Hypothalamus (tissue), 51 donors: Measurements from ENCODE around the gene MLN.

Source experiments
- DNase-seq, 51 donors: peaks; one replicate each; lab custom pipeline; 2025; lab: John Stamatoyannopoulos, UW

The MLN gene

DNA sequence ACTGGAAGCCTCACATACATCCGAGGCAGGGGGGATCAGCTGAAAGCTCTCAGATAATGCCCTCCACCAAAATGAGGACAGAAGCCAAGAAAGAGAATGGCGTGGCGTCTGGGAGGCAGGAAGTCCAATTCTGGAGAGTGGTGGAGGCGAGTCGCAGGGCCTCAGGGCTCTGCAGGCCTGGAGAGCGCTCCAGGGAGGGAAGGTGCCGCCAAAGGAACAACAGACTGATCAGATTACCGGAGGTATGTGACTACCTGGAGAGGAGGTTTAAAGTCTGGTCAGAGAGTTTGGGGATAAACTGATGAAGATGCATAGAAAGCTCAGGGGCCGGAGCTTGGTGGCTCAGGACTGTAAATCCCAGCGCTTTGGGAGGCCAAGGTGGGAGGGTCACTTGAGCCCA, 45.9 kb downstream of the MLN start:
- DNase-seq: no peak

DNA sequence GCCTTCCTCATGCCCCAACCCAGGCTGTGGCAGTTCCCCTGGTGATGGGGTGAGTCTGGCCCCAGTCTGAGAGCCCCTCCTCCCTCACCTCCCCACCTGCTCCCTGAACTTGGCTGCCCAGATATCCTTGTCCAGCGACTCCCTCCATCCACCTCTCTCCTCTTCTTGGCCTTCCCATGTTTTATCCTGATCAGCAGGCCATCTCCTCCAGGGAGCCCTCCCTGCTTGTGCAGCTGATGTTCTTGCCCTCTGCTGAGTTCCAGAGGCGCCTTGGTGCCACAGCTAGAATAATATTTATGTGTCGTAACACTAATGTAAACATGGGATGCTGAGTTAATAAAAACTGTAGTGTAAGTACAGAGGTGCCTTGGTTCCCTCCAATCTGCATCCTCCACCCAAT, 46.7 kb downstream of the MLN start:
- DNase-seq: no peak

DNA sequence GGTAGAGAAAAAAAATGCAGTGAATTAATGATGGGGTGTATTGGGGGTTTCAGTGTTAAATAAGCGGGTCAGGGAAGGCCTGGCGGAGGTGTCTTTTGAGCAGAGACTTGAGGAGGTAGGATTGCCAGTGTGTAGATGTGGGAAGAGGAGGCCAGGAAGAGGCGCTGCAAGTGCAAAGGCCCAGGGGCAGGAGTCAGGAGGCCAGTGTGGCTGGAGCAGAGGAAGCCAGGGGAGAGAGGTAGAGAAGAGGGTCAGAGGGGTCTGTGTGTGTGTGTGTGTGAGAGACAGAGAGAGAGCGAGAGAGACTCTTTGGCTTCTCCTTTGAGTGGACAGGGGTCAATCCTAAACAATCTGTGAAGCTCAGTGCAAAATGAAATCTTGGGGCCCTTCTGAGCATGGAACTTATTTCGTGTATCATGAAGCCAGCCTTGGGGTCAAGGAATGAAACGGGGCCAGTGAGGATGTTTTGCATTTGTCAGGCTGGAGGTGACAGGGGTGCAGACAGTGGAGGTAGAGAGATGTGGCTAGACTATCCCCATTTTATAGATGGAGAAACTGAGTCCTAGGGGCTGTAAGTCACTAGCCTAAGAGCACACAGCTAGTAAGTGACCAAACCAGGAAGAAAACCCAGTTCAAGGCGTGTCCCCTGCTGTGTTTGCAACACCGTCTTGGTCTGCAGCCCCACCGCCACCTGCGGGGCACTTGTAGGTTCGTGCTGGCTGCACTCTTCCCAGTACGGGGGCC, 47.4 kb downstream of the MLN start:
- no peak for DNase-seq

DNA sequence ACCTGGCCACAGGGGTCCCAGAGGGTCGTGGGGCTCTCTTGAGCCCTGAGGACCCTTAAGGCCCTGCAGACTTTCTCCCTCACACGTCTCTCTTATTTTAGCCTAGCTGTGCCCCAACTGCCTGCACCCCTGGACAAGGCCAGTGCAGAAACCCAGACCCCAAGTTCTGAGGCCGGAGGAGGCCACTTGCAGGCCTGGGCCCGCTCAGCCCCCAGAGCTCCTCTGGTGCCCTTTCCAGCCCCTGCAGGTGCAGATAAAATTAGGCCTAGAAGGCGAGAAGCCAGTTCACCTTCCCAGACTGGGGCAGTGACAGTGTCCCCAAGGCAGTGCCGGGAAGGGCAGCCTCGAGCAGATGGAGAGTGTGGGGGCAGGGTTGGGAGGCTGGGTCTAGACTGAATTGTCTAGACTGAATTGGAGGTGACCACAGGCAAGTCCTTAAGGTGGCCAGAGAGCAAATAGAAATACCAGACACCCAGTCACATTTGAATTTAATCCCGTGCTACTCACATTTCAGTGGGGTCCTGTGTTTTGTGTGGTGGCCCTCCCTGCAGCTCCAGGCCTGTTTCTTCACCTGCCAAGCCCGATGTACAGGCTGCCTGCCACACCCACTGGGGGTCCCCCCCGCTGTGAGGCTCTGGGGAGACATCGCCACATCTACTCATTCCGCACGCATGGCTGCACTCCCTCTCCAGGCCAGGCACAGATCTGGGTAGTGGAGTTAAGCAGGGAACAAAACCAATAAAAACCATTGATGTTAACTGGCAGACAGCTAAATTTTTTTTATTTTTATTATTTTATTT, 48.5 kb downstream of the MLN start:
- no peak for DNase-seq

DNA sequence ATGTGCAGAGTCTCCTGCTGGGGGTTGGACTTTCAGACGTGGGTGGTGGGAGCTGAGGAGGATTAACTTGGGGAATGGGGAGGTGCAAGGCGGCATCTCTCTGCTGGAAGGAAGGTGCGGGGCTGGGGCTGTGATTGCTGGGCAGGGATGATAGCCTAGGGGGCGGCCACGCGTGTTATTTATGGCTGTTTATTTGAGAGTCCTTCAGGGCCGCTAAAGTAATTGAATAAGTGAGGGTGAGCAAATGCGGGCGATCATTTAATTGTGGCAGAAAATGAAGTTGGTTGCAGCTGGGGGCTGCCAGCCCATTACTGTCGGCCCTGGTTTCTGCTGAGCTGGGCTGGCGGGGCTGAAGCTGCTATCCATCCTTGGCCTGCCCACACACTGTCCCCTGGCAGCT, 49.6 kb downstream of the MLN start:
- DNase-seq: no peak

GRCh38 chr6:33752646-33753015, 51.2 kb downstream of the MLN start:
- DNase-seq: no peak

DNA sequence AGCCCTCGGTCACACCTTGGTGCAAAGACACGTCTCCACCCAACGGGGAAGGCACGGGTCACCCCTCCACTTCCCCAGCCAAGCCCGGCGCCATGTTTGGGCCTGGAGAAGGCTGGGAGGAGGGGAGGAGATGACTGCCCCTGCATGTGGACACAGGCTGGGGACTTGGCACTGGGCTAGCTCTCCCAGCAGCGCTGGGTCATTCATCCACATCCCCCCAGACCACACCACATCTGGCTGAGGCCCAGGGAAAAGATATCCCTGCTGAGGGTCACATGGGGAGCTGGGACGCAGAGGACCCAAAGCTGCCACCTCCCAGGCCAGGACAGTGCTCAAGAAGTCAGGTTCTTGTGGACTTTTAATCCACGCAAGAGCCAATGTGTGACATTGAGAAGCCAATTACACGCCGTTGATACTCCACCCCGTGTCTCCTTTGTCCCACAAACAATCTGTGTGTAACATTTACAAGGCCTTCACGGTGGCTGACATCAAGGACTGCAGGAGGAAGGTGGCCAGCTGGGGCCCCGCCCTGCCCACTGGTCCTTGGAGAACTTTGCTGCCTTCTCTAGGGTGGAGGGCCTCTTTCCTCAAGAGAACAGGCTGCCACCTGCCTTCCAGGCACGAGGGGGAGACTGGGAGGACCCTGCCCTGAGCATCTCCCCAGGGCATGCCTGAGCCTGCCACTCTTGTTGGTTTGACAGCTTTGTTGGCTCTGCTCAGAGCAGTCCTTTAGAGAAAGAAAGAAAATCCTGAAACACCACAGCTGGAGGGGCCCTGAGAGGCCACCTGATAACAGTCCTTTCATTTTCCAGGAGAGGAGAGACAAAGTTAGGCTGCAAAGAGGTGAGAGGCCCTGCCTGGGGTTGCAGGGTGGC, 51.8 kb downstream of the MLN start:
- no peak for DNase-seq

GRCh38 chr6:33750244-33750991, 53.4 kb downstream of the MLN start:
- no peak for DNase-seq

DNA sequence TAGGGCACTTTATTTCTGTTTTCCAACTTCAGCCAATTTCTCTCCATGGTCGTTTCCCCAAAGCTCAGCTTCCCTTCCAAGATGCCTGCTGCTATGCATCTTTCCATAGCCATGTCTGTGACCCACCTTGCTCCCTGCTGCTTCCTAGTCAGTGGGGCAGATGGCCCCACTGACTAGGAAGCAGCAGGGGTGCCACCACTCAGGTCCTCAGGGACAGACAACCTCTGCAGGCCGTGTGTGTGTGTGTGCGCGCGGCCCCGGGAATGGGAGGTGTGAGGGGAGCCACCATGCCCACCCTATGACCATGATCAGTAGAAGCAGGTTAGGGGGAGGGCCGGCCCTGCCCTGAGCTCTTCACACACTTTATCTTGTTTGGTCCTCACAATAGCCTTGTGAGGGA, 54.4 kb downstream of the MLN start:
- DNase-seq: no peak

DNA sequence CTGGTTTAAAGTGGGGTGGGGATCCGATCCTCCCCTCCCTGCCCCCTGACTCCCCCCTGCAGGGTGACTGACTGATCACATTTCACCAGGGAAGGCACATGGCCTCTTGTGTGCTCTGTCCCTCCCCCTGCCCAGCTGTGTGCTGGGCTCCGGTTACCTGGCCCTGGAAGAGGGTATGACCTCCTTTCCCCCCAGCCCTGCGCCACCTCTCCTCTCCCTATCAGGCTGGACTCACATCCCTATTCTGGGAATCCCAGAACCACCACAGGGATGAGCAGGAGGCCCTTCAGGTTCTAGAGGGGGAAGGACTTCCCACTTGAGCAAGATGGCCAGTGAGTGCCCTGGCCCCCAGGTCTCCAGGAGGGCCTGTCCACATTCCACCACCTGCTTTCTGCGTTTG, 55.0 kb downstream of the MLN start:
- no peak for DNase-seq

- no peak for DNase-seq
Observed at GRCh38 chr6:33747823-33748222, 56.0 kb downstream of the MLN start.

- peak in 48 of 51 donors; percentile 18 to 93 (median 76) for DNase-seq
Observed at GRCh38 chr6:33746651-33747100, 57.1 kb downstream of the MLN start, which contains the start of gene IP6K3. Gene IP6K3 (minus strand): TSS chr6:33746905. CDS start chr6:33735476, 11,429 bp downstream.

- peak in 49 of 51 donors; percentile 4 to 85 (median 65) for DNase-seq
Observed at GRCh38 chr6:33746036-33746600, 57.7 kb downstream of the MLN start.

GRCh38 chr6:33745548-33745947, 58.3 kb downstream of the MLN start:
- peak in 2 of 51 donors; percentile 26 to 52 for DNase-seq

GRCh38 chr6:33744895-33745546, 58.8 kb downstream of the MLN start:
- peak in 1 of 51 donors; percentile 52 for DNase-seq
